ENCODE results near the gene HPGD. TPM values are rescaled to one million over a fixed set of nuclear protein-coding genes. Genes with fewer than 3 reads are reported as not detected.
A peak's percentile ranks its signal among the peaks of the same experiment; 100 is the strongest.

HPGD gene
- total RNA-seq, 1 experiment from 2014 or later, result 0.66 TPM

DNA sequence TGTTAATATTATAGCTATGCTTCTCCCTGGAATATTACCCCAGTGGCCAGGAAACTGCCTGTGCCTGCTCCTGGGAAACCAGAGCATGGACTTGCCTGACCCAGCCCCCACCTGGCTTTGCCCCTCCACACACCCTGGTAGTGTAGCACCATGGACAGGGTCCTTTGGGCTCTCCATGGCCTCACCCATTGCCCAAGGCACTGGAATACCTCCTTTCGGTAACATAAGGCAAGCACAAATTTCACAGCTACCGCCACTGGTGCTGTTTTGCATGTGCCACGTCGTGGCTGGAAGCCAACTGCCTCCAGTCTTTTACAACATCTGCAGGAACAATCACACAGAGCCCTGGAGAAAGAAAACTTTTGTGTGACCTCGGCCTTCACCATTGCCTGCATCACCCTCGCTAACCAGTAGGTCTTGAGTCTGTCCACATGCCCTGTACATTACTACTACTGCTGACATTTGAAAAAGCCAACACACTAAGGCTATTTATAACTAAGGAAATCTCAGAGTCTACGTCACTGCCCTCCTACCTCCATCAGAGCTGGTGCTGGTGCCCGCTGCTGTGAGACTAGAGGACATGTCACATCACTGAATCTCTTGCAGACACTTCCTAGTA, 47.7 kb downstream of the HPGD start:
- no peak for DNase-seq (ENCODE audit: low read depth, low spot score)
- no peaks in the 10 kb centered on the region for H3K36me3 ChIP-seq (ENCODE audit: control insufficient read depth in 1 of 2, insufficient read depth in 2 of 2, low read length in 2 of 2)
- intact Hi-C loops (cut with micrococcal nuclease), result no loop called here
- no peaks in the 10 kb centered on the region for H3K79me2 ChIP-seq (ENCODE audit: insufficient read depth, low read length)
- no peaks in the 10 kb centered on the region for H3K9me2 ChIP-seq (ENCODE audit: insufficient read depth)
- H3K4me2 ChIP-seq (ENCODE audit: low read length), result no peak overlapping the region
- H3K4me1 ChIP-seq (ENCODE audit: control insufficient read depth in 1 of 2, insufficient read depth in 2 of 2, low read length in 2 of 2), result no peaks in the 10 kb centered on the region
- no peak for ATAC-seq
- no peaks in the 10 kb centered on the region for H3K9me3 ChIP-seq (ENCODE audit: control insufficient read depth in 1 of 2, insufficient read depth in 1 of 2, low read depth in 1 of 2, low read length in 2 of 2)
- BruUV-seq (replicated peaks), result no TSS peak
- ChIA-PET CTCF (interaction anchor here (0.8 kb wide), 1 partner anchor 16 kb away, joined by 3 read pairs; no protein-coding TSS in a partner anchor), RAD21 (ENCODE audit: low non-redundant PET in 1 of 2, low total read pairs in 2 of 2, uncharacterized antibody in 2 of 2, unreplicated experiment in 2 of 2) (no interaction called here), POLR2A (no interaction called here)
- H3K9ac ChIP-seq (ENCODE audit: low read length), result no peak overlapping the region
- no peak overlapping the region for H2AFZ ChIP-seq (ENCODE audit: low read depth, low read length, poor library complexity, severe bottlenecking)
- no peak overlapping the region for H3K4me3 ChIP-seq (replicated peaks in 1 of 2; ENCODE audit: low read depth in 1 of 2, low read length in 2 of 2)
- no peak overlapping the region for H3K27ac ChIP-seq (ENCODE audit: low read depth, low read length)
- H3K27me3 ChIP-seq (ENCODE audit: insufficient read depth, low read length), result no peaks in the 10 kb centered on the region
- TF ChIP-seq EZH2 (IDR thresholded peaks at IDR 0.05), result no peak
- TF ChIP-seq, protein P1, sequence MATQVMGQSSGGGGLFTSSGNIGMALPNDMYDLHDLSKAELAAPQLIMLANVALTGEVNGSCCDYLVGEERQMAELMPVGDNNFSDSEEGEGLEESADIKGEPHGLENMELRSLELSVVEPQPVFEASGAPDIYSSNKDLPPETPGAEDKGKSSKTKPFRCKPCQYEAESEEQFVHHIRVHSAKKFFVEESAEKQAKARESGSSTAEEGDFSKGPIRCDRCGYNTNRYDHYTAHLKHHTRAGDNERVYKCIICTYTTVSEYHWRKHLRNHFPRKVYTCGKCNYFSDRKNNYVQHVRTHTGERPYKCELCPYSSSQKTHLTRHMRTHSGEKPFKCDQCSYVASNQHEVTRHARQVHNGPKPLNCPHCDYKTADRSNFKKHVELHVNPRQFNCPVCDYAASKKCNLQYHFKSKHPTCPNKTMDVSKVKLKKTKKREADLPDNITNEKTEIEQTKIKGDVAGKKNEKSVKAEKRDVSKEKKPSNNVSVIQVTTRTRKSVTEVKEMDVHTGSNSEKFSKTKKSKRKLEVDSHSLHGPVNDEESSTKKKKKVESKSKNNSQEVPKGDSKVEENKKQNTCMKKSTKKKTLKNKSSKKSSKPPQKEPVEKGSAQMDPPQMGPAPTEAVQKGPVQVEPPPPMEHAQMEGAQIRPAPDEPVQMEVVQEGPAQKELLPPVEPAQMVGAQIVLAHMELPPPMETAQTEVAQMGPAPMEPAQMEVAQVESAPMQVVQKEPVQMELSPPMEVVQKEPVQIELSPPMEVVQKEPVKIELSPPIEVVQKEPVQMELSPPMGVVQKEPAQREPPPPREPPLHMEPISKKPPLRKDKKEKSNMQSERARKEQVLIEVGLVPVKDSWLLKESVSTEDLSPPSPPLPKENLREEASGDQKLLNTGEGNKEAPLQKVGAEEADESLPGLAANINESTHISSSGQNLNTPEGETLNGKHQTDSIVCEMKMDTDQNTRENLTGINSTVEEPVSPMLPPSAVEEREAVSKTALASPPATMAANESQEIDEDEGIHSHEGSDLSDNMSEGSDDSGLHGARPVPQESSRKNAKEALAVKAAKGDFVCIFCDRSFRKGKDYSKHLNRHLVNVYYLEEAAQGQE (IDR thresholded peaks at IDR 0.05; ENCODE audit: low read depth), result peak; percentile 57
- TF ChIP-seq, protein P2, sequence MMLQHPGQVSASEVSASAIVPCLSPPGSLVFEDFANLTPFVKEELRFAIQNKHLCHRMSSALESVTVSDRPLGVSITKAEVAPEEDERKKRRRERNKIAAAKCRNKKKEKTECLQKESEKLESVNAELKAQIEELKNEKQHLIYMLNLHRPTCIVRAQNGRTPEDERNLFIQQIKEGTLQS (IDR thresholded peaks at IDR 0.05), result no peak
- no peaks in the 10 kb centered on the region for H4K20me1 ChIP-seq (ENCODE audit: insufficient read depth)

DNA sequence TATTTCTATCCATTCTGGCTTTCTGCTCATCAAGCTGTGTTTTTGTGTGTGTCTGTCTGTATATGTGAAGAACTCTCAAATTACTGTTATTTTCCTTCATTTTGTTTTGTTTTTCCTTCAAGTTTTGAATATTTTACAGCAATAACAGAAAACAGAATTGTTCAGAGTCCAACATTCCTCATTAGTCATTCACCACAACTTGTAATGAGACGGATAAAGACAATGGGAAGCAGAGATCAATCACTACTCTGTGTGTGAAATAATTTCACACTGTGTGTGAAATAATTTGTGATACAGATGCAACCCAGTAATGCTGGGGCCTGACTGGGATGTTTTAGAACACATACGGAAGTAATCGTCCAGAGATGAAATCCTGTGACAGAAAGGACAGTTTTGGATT, 55.2 kb downstream of the HPGD start:
- intact Hi-C loops (cut with micrococcal nuclease), result no loop called here
- no peak for TF ChIP-seq EZH2phosphoT487 (IDR thresholded peaks at IDR 0.05; ENCODE audit: borderline replicate concordance)
- no peak for TF ChIP-seq CBX3 (IDR thresholded peaks at IDR 0.05; ENCODE audit: low read depth)
- TF ChIP-seq ELF1 (IDR thresholded peaks at IDR 0.05; ENCODE audit: borderline replicate concordance, low read depth), result no peak
- TF ChIP-seq YY1 (IDR thresholded peaks at IDR 0.05; ENCODE audit: extremely low read depth, insufficient replicate concordance, low read depth, low read length), result no peak
- ChIA-PET RAD21 (ENCODE audit: low non-redundant PET in 1 of 2, low total read pairs in 2 of 2, uncharacterized antibody in 2 of 2, unreplicated experiment in 2 of 2) (no interaction called here), CTCF (no interaction called here), POLR2A (no interaction called here)
- Histone ChIP-seq H3K9me3 (ENCODE audit: control insufficient read depth in 1 of 2, insufficient read depth in 1 of 2, low read depth in 1 of 2, low read length in 2 of 2) (peaks cover 0 to 4% of the 10 kb centered on the region in 2 experiments; a peak in 1 of 4 replicates), H3K79me2 (ENCODE audit: insufficient read depth, low read length) (no peaks in the 10 kb centered on the region), H3K9ac (ENCODE audit: low read length) (no peak overlapping the region), H3K36me3 (ENCODE audit: control insufficient read depth in 1 of 2, insufficient read depth in 2 of 2, low read length in 2 of 2) (no peaks in the 10 kb centered on the region), H3K27me3 (ENCODE audit: insufficient read depth, low read length) (no peaks in the 10 kb centered on the region), H3K4me2 (ENCODE audit: low read length) (no peak overlapping the region), H4K20me1 (ENCODE audit: insufficient read depth) (no peaks in the 10 kb centered on the region), H3K9me2 (ENCODE audit: insufficient read depth) (no peaks in the 10 kb centered on the region), H2AFZ (ENCODE audit: low read depth, low read length, poor library complexity, severe bottlenecking) (no peak overlapping the region), H3K27ac (ENCODE audit: low read depth, low read length) (no peak overlapping the region), H3K4me1 (ENCODE audit: control insufficient read depth in 1 of 2, insufficient read depth in 2 of 2, low read length in 2 of 2) (peaks cover 0 to 3% of the 10 kb centered on the region in 2 experiments; a peak in 1 of 4 replicates), H3K4me3 (replicated peaks in 1 of 2; ENCODE audit: low read depth in 1 of 2, low read length in 2 of 2) (no peak overlapping the region)
- BruUV-seq (replicated peaks), result no TSS peak
- ATAC-seq, result no peak
- DNase-seq (ENCODE audit: low read depth, low spot score), result no peak

All from HCT116 (cell line).